GM10248 (cell line): ENCODE results near the gene MRPS17.

Source experiments
- CTCF ChIA-PET: fragments of 300-600 bp; sonication (Branson Sonifier 250); formaldehyde crosslinking; extraction: SDS; loops from one replicate; lab custom pipeline; 2021; ENCODE audit warnings: antibody characterized with exemption; lab: Yijun Ruan, JAX
- POLR2A ChIA-PET: fragments of 350-650 bp; sonication (Branson Sonifier 250); formaldehyde crosslinking; extraction: SDS; loops from one replicate; lab custom pipeline; 2020; ENCODE audit warnings: antibody characterized with exemption; lab: Yijun Ruan, JAX
- DNase-seq: peaks from one replicate; pipeline ENCODE4 v3.0.0; 2012; ENCODE audit errors: extremely low spot score
- CTCF ChIP-seq: IDR thresholded peaks from 2 replicates; pipeline ENCODE4 v1.5.1; 2012; ENCODE audit warnings: mild to moderate bottlenecking, low read depth; ENCODE audit errors: extremely low read depth, missing control alignments, control extremely low read depth

Gene MRPS17

GRCh38 chr7:55980266-55980665, 28.6 kb downstream of the MRPS17 start:
- TF ChIP-seq CTCF, result no peak

GRCh38 chr7:55983537-55983936, 31.9 kb downstream of the MRPS17 start:
- CTCF ChIA-PET, result interaction anchor here (0.9 to 3.4 kb wide), 2 partner anchors 19 to 90 kb away, joined by 3 to 11 read pairs; partner anchors contain the start of gene NIPSNAP2
- DNase-seq, result no peak
- POLR2A ChIA-PET, result no interaction called here
- no peak for TF ChIP-seq CTCF

More at GRCh38 chr7:55980266-55980665, 28.6 kb downstream of the MRPS17 start:
- ChIA-PET POLR2A (no interaction called here), CTCF (interaction anchor here (0.9 to 1.4 kb wide), 4 partner anchors 11 to 38 kb away, joined by 3 to 10 read pairs (median 3); partner anchors contain the start of gene NIPSNAP2)
- no peak for DNase-seq

- CTCF ChIA-PET, result no interaction called here
- no peak for DNase-seq
- no peak for TF ChIP-seq CTCF
- POLR2A ChIA-PET, result no interaction called here
Measured at GRCh38 chr7:55992346-55992745, 40.7 kb downstream of the MRPS17 start.

- CTCF ChIA-PET, result interaction anchor here (2.0 kb wide), 1 partner anchor 8 kb away, joined by 4 read pairs; no protein-coding TSS in a partner anchor
Measured at GRCh38 chr7:55996856-55997500, 45.3 kb downstream of the MRPS17 start.

GRCh38 chr7:56003749-56004148, 52.1 kb downstream of the MRPS17 start:
- no peak for TF ChIP-seq CTCF
- CTCF ChIA-PET, result interaction anchor here (1.3 to 4.9 kb wide), 4 partner anchors 9 to 70 kb away, joined by 4 to 39 read pairs (median 20); no protein-coding TSS in a partner anchor
- POLR2A ChIA-PET, result no interaction called here
- no peak for DNase-seq

More at GRCh38 chr7:55996856-55997500, 45.3 kb downstream of the MRPS17 start:
- TF ChIP-seq CTCF, result no peak
- POLR2A ChIA-PET, result no interaction called here
- no peak for DNase-seq
